Glomerular visceral epithelial cell (primary cell): ENCODE measurements around the gene NEDD9.

Experiments used
- DNase-seq: peaks from one replicate; pipeline ENCODE4 v3.0.0-alpha.2; 2016; ENCODE audit errors: extremely low spot score

Gene NEDD9

GRCh38 chr6:11218538-11219399, 13.7 kb downstream of the NEDD9 start:
- DNase-seq, result peak; percentile 45

DNA sequence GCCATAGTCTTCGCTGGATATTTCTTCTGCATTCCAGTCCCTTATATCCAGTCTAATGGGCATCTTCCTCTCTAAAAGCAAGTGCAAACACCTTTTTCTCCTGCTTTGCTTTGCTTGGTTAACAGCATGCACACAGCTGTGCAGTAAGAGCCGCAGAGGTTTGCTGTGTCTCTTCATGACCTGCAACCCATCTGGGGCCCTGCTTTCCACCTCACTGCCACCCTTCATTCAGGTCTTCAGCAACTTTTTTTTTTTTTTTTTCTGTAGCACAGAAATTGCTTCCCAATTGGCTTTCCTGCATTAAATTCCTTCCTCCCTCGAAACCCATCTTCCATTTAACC, 14.4 kb downstream of the NEDD9 start:
- no peak for DNase-seq

- DNase-seq, result peak; percentile 40
Measured at GRCh38 chr6:11217360-11218101, 14.9 kb downstream of the NEDD9 start.

- DNase-seq, result peak; percentile 49
Measured at GRCh38 chr6:11215773-11216172, 16.7 kb downstream of the NEDD9 start.

DNA sequence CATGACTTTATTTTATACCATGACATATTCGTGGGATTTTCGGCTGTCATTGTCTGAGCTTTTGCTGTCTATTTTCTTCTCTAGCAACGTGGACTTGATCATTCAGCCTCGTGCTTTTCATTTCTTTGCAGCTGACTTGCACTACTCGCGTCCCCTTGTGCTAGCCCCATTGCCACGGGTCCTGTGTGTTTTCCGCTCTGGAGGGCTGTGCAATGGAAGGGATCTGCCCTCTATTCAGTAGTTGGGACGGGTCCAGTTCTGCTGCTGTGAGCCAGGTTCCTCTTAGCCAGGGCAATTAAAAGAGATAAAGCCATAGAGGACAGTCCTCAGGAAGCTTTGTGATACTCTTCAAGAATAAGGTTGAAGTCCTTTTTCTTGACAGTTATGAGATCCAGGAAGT, 17.6 kb downstream of the NEDD9 start:
- DNase-seq, result no peak

DNA sequence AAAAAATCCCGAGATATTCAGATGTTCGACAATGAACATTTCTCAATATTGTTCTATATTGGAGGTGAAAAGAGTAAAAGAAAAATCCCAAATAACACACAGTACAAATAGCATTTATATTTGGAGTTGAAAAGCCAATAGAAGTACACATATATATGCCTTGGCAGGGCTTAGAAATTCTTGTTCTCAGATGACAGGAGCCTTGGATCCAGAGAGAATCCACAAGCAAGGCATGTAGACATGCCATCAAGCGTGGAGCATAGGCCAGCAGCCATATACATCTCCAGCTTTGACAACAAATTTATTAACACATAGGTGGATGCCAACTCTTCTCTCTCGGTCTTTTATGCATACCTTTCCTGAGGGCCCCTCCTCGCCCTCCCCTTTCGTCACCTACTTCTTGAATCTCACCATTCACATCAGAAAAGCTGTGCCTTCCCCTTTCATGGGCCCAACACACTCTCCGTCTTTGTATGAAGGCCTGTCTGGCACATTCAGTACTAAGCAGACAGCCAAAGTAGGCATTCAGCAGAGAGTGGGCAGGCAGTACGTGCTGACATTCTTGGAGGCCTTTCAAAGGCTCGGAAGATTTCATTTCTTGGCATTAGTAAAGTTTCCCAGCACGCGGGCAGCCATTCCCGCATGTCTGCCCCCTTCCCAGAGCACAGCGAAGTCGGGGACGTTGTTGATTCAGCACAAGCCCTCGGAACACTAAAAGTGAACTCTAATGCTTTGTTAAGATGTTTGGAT, 18.2 kb downstream of the NEDD9 start:
- DNase-seq, result no peak

- no peak for DNase-seq
Measured at GRCh38 chr6:11213422-11214021, 18.9 kb downstream of the NEDD9 start.

DNA sequence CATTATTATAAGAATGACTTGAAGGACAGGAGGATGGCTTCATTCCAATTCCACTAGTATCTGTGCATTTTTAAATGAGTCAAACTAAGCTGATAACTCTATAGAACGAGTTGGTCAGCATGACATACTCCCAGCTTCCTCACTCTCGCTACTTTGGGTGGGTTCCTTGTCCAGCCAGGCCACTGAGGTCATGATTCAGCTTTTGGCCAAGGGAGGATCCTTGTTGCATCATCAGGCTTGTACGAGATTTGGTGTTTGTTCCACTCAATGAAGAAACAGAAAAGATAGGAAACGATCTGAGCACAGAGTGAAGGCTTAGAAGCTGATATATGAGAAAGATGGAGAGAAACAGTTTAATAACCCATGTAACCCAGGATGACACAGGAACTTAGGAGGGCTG, 19.8 kb downstream of the NEDD9 start:
- peak; percentile 69 for DNase-seq

GRCh38 chr6:11211254-11211653, 21.2 kb downstream of the NEDD9 start:
- DNase-seq, result no peak

GRCh38 chr6:11210386-11211138, 21.9 kb downstream of the NEDD9 start:
- no peak for DNase-seq

GRCh38 chr6:11209906-11210305, 22.6 kb downstream of the NEDD9 start:
- DNase-seq, result peak; percentile 51

DNA sequence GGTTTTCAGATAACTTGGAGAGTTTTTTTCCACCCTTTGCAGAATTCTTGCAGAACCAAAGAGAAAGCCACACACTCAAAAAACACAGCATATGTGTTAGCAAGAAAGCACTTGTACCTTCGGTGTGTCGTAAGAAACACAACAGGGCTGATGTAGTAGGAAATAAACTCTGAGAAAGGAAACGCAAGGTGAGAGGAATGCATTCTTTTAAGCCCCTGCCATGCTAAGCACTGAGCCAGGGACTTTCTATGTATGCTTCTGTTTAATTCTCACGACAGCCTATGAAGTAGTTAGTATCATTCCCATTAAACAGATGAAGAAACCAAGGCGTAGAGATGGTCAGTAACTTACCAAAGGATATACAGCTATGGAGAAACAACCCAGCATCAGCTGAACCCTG, 23.1 kb downstream of the NEDD9 start:
- DNase-seq, result no peak

- DNase-seq, result no peak
Measured at GRCh38 chr6:11208854-11209253, 23.6 kb downstream of the NEDD9 start.

DNA sequence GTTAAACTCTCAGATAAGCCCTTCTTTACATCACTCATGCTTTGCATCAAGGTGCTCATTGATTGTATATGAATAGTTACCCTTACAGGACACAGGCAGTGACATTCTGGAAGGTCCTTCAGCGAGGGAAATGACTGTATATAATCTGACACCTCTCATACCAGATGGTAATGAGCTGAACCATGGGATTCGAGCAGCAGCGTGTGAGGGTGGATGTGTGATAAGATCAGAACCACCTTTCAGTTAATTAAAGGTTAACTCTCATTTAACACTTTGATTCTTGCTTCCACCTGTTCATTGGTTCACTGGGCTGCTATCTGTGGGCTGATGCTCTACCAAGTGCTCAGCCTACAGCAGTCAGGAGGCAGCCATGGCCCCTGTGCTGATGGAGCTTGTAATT, 24.2 kb downstream of the NEDD9 start:
- no peak for DNase-seq

GRCh38 chr6:11207199-11207968, 25.1 kb downstream of the NEDD9 start:
- DNase-seq, result peak; percentile 97

DNA sequence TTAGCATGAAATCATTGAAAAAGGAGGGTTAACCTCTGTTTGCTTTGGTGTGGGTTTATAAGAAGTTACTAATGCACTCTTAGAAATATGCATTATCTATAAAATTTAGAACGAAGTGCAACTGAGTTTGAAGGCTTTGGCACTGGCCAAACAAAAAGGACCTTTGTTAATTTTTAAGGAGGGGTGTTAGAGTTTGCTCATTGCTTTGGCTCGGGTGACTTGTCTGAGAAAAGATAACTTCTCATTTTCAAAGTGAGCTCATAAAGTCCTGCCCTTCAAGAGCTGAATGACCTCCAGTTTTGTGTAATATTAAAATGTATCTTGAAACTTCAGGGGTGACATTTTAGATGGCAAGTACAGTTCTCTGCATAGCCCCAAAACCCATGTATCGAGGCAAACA, 25.9 kb downstream of the NEDD9 start:
- DNase-seq, result no peak

- no peak for DNase-seq
Measured at GRCh38 chr6:11204794-11205366, 27.6 kb downstream of the NEDD9 start.

- no peak for DNase-seq
Measured at GRCh38 chr6:11204005-11204399, 28.5 kb downstream of the NEDD9 start.

DNA sequence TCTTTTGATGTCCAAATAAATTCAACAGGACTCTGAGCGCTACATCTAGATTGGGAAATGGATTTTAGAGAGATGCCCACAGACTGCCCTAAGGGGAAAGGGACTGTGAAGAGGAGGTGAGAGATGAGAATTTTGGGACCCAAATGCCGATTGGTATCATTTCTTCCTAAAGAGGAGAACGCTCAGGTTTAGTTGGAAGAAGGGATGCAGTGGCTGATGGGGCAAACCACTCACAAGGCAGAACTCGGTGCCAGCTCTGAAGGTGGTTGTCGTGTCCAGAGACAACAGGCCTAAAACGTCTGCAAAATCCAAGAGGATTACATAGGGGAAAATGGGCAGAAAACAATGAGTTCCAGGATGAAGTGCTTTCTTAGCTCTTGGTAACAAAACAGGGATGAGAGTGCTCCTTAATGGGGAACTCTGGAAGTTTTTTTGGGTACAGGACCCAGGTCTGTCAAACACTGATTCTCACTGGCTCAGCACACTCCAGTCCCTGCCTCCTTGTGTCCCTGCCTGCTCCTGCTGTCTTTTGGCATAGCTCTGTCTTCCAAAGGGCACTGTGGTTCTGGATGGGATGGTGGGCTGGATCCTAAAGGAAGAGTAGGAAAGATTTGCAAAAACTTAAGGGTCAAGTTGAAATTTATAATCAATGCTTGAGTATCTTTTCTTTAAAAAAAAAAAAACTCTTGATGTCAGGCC, 29.0 kb downstream of the NEDD9 start:
- no peak for DNase-seq
